ENCODE measurements around the gene RBM17.

GRCh38 chr10:6117711-6118110 is 28.9 kb downstream of the RBM17 start:
- TF ChIP-seq CTCF (IDR thresholded peaks at IDR 0.05) (no peak), POLR2A (IDR thresholded peaks at IDR 0.05) (no peak), EP300 (IDR thresholded peaks at IDR 0.05) (no peak), POLR2AphosphoS5 (IDR thresholded peaks at IDR 0.05) (no peak)
